GM12878 (cell line): ENCODE results near the gene DNMT3L. TPM values are rescaled to one million over a fixed set of nuclear protein-coding genes. Genes with fewer than 3 reads are reported as not detected.

Source experiments
- ATAC-seq: fragments of 200-7000 bp; cut with Tn5 transposase; 3 replicates; pipeline ENCODE4 v1.9.1; 2020; ENCODE audit warnings: mild to moderate bottlenecking, moderate library complexity
- BruUV-seq: library from RNA; stranded (reverse); fragments of 400-500 nt; replicated peaks from 2 replicates; lab custom pipeline; 2021; lab: Mats Ljungman, UMichigan
- CTCF ChIA-PET: fragments of 300-600 bp; sonication (Branson Sonifier 250); formaldehyde crosslinking; extraction: SDS; loops from one replicate; lab custom pipeline; 2021; ENCODE audit warnings: inconsistent platforms; lab: Yijun Ruan, JAX
- POLR2A ChIA-PET: fragments of 350-600 bp; formaldehyde crosslinking; extraction: SDS; loops from one replicate; lab custom pipeline; 2021; ENCODE audit warnings: inconsistent platforms; lab: Charles Lee
- RAD21 ChIA-PET: fragments of 300-600 bp; sonication (Branson Sonifier 250); formaldehyde crosslinking; loops from one replicate; lab custom pipeline; 2023; ENCODE audit warnings: antibody characterized with exemption; ENCODE audit not compliant: unreplicated experiment; lab: Charles Lee
- SMC1A ChIA-PET: fragments of 300-600 bp; sonication (Branson Sonifier 250); formaldehyde crosslinking; loops from one replicate; lab custom pipeline; 2023; ENCODE audit not compliant: unreplicated experiment, uncharacterized antibody; lab: Charles Lee
- DNase-seq: peaks from one replicate; pipeline ENCODE4 v3.0.0-alpha.2; 2011; ENCODE audit warnings: low read depth, low spot score
- FAIRE-seq: peaks from 3 replicates; lab custom pipeline; 2011; peaks lifted over from hg19 to GRCh38; lab: Jason Lieb, UNC
- H2AFZ ChIP-seq: 2 replicates; pipeline ENCODE4 v1.6.0; 2011; ENCODE audit warnings: low read depth, low read length, control low read depth; ENCODE audit not compliant: control insufficient read depth
- H3K27ac ChIP-seq: 2 replicates; pipeline ENCODE4 v1.5.1; 2011; ENCODE audit warnings: control low read depth; ENCODE audit not compliant: control insufficient read depth, insufficient read depth
- H3K27me3 ChIP-seq, 2 experiments: replicated peaks in 1 of 2; 2 replicates each; pipeline versions ENCODE4 v1.6.0 to v1.6.1; 2011; ENCODE audit warnings: low read length in 1 of 2; ENCODE audit not compliant: control insufficient read depth in 2 of 2, insufficient read depth in 2 of 2
- H3K36me3 ChIP-seq, 2 experiments: 2 replicates each; pipeline ENCODE4 v1.5.1; 2011; ENCODE audit warnings: low read length in 1 of 2; ENCODE audit not compliant: control insufficient read depth in 2 of 2, insufficient read depth in 2 of 2
- H3K4me1 ChIP-seq: 2 replicates; pipeline ENCODE4 v1.6.1; 2011; ENCODE audit warnings: mild to moderate bottlenecking, low read length, moderate library complexity, mixed read lengths; ENCODE audit not compliant: control insufficient read depth, insufficient read depth
- H3K4me2 ChIP-seq: 2 replicates; pipeline ENCODE4 v1.6.0; 2011; ENCODE audit warnings: control low read depth; ENCODE audit not compliant: control insufficient read depth, insufficient read depth
- H3K4me3 ChIP-seq: fragments of 200-600 bp; sonication (generic); 2 replicates; pipeline ENCODE4 v1.5.1; 2016
- H3K79me2 ChIP-seq: 2 replicates; pipeline ENCODE4 v1.6.0; 2011; ENCODE audit warnings: low read length; ENCODE audit not compliant: control insufficient read depth, insufficient read depth
- H3K9ac ChIP-seq: 2 replicates; pipeline ENCODE4 v1.8.0; 2011; ENCODE audit warnings: low read length, control low read depth, mixed read lengths; ENCODE audit not compliant: control insufficient read depth, insufficient read depth
- H3K9me3 ChIP-seq: replicated peaks from 3 replicates; pipeline ENCODE4 v1.5.1; 2011; ENCODE audit warnings: mild to moderate bottlenecking, low read length; ENCODE audit not compliant: control insufficient read depth, insufficient read depth
- H4K20me1 ChIP-seq: 2 replicates; pipeline ENCODE4 v1.6.0; 2011; ENCODE audit not compliant: control insufficient read depth, insufficient read depth
- ATF7 ChIP-seq: fragments of 450-650 bp; IDR thresholded peaks from 2 replicates; pipeline ENCODE4 v1.6.1; 2016; ENCODE audit warnings: low read depth, mild to moderate bottlenecking
- BCL11A ChIP-seq: IDR thresholded peaks from 2 replicates; pipeline ENCODE4 v1.6.1; 2011; ENCODE audit warnings: low read depth, low read length
- BCL3 ChIP-seq: IDR thresholded peaks from 2 replicates; pipeline ENCODE4 v1.6.1; 2011; ENCODE audit warnings: borderline replicate concordance, low read depth, mild to moderate bottlenecking, moderate library complexity, low read length; ENCODE audit not compliant: insufficient read depth, poor library complexity, severe bottlenecking
- CBFB ChIP-seq: IDR thresholded peaks from 2 replicates; pipeline ENCODE4 v1.6.1; 2016; ENCODE audit warnings: antibody characterized with exemption, low read depth
- CEBPZ ChIP-seq: fragments of 150-350 bp; IDR thresholded peaks from 2 replicates; pipeline ENCODE4 v1.6.1; 2016; ENCODE audit warnings: low read depth, low read length
- HDAC2 ChIP-seq: fragments of 200-600 bp; sonication (generic); IDR thresholded peaks from 2 replicates; pipeline ENCODE4 v1.6.1; 2017
- HDAC6 ChIP-seq: fragments of 200-600 bp; sonication (generic); IDR thresholded peaks from one replicate; pipeline ENCODE4 v1.8.0; 2017; ENCODE audit warnings: antibody characterized with exemption; ENCODE audit not compliant: unreplicated experiment
- KDM1A ChIP-seq: fragments of 200-600 bp; sonication (generic); IDR thresholded peaks from 2 replicates; pipeline ENCODE4 v1.6.1; 2016; ENCODE audit warnings: borderline replicate concordance
- MTA2 ChIP-seq: fragments of 450-650 bp; IDR thresholded peaks from 2 replicates; pipeline ENCODE4 v1.6.1; 2016; ENCODE audit warnings: low read depth, mild to moderate bottlenecking, moderate library complexity
- MYC ChIP-seq: IDR thresholded peaks from 2 replicates; pipeline ENCODE4 v1.6.1; 2011; ENCODE audit warnings: mild to moderate bottlenecking, low read length, moderate library complexity, inconsistent platforms; ENCODE audit not compliant: insufficient read depth, insufficient replicate concordance, insufficient read length, severe bottlenecking
- POLR2AphosphoS2 ChIP-seq: IDR thresholded peaks from 2 replicates; pipeline ENCODE4 v1.6.1; 2011; ENCODE audit warnings: low read depth, mild to moderate bottlenecking, low read length, improper control_type of control experiment, moderate library complexity
- SIN3A ChIP-seq: IDR thresholded peaks from 2 replicates; pipeline ENCODE4 v1.6.1; 2012; ENCODE audit warnings: low read depth, low read length, improper control_type of control experiment
- SMARCA5 ChIP-seq: fragments of 450-650 bp; IDR thresholded peaks from 2 replicates; pipeline ENCODE4 v1.6.1; 2017; ENCODE audit warnings: mild to moderate bottlenecking
- SUZ12 ChIP-seq: fragments of 200-600 bp; sonication (generic); IDR thresholded peaks from one replicate; pipeline ENCODE4 v1.6.1; 2018; ENCODE audit warnings: antibody characterized with exemption, mild to moderate bottlenecking; ENCODE audit not compliant: unreplicated experiment
- WGBS: methylation state at CpG from one replicate; pipeline ENCODE4 v1.1.6; 2016; ENCODE audit warnings: low lambda C conversion rate; ENCODE audit not compliant: insufficient replicate concordance, insufficient coverage; ENCODE audit errors: missing lambda C conversion rate; 5-methylcytosine and 5-hydroxymethylcytosine counted together
- in situ Hi-C: fragments of 300-500 bp; cut with MboI; formaldehyde crosslinking; loops from 9 replicates; pipeline ENCODE4 v1.14.3; 2018; ENCODE audit warnings: mixed read lengths
- intact Hi-C: fragments of 100-400 bp; cut with micrococcal nuclease; formaldehyde crosslinking; loops from one replicate; pipeline ENCODE4 v1.14.2; 2022; ENCODE audit not compliant: unreplicated experiment
- polyA plus RNA-seq, 11 experiments: library from polyadenylated mRNA; depleted of rRNA in 4 of 11; unstranded in 6 of 11; stranded (reverse) in 5 of 11; fragments of >200 nt; fragmentation: Nextera tagmentation in 4 of 11; fragmentation: Illumina TruSeq in 1 of 11; extraction: Ambion mirVana in 4 of 11; extraction: Trizol in 1 of 11; gene quantifications; 1 replicate in 1 of 11; 2 replicates in 10 of 11; pipeline versions ENCODE4 v1.2.1 to v1.2.3, GENCODE V29; 2011 to 2016; ENCODE audit warnings: inconsistent platforms in 2 of 11, missing spikeins in 2 of 11, low read depth in 1 of 11
- total RNA-seq, 4 experiments: library from RNA; depleted of rRNA in 3 of 4; stranded (reverse); fragments of >200 nt in 3 of 4; fragmentation: Illumina TruSeq in 1 of 4; extraction: Trizol in 1 of 4; gene quantifications; 2 replicates each; pipeline versions ENCODE4 v1.2.1 to v1.2.3, GENCODE V29; 2013 to 2021

Gene DNMT3L
- total and polyA plus RNA-seq, 10 of the 15 experiments (the other 5 are each of a cell fraction or from before 2014, with no cell fraction given), result not detected

- SMC1A ChIA-PET, result no interaction called here
- no peak for FAIRE-seq
Observed at GRCh38 chr21:44291936-44292811, 30.5 kb upstream of the DNMT3L start.

More at GRCh38 chr21:44291936-44292811, 30.5 kb upstream of the DNMT3L start:
- ChIA-PET CTCF (no interaction called here), POLR2A (no interaction called here), RAD21 (no interaction called here)
- Histone ChIP-seq H4K20me1 (no peaks in the 10 kb centered on the region; the same call in 1 of the 2 replicates), H2AFZ (no peak overlapping the region), H3K79me2 (no peaks in the 10 kb centered on the region), H3K4me3 (no peak overlapping the region), H3K4me2 (no peak overlapping the region), H3K9ac (no peak overlapping the region), H3K36me3 (no peaks in the 10 kb centered on the region), H3K27ac (no peak overlapping the region), H3K9me3 (no peaks in the 10 kb centered on the region), H3K27me3 (no peaks in the 10 kb centered on the region), H3K4me1 (peaks cover 22% of the 10 kb centered on the region)
- in situ Hi-C loops (no loop called here), intact Hi-C loops (no loop called here)
- WGBS, result 39% methylated on average over 25 of the region's 25 CpGs
- BruUV-seq, result no TSS peak
- DNase-seq (no peak), ATAC-seq (no peak)
- no peak for TF ChIP-seq MTA2
- no peak for TF ChIP-seq SUZ12
- no peak for TF ChIP-seq BCL3
- no peak for TF ChIP-seq HDAC6
- no peak for TF ChIP-seq HDAC2
- no peak for TF ChIP-seq CEBPZ
- no peak for TF ChIP-seq MYC
- no peak for TF ChIP-seq ATF7
- no peak for TF ChIP-seq BCL11A
- TF ChIP-seq KDM1A, result no peak
- no peak for TF ChIP-seq SIN3A
- TF ChIP-seq SMARCA5, result no peak
- TF ChIP-seq POLR2AphosphoS2, result no peak
- TF ChIP-seq CBFB, result no peak
